IMR-90 (cell line): ENCODE results near the gene HS6ST2.

Experiments used
- BHLHE40 ChIP-seq: fragments of 150-350 bp; IDR thresholded peaks from 2 replicates; pipeline ENCODE4 v1.6.1; 2016; ENCODE audit warnings: mild to moderate bottlenecking, low read depth, low read length
- CEBPB ChIP-seq: IDR thresholded peaks from 2 replicates; pipeline ENCODE4 v1.6.1; 2012; ENCODE audit warnings: low read depth, low read length, improper control_type of control experiment
- CTCF ChIP-seq: conservative IDR thresholded peaks from 2 replicates; pipeline ENCODE4 v1.5.1; 2012; ENCODE audit warnings: mild to moderate bottlenecking, low read depth, low read length, improper control_type of control experiment
- ELK1 ChIP-seq: fragments of 150-350 bp; IDR thresholded peaks from 2 replicates; pipeline ENCODE4 v1.6.1; 2016; ENCODE audit warnings: low read depth, mild to moderate bottlenecking, low read length, moderate library complexity, borderline replicate concordance
- FOS ChIP-seq: fragments of 150-350 bp; IDR thresholded peaks from 2 replicates; pipeline ENCODE4 v1.6.1; 2016; ENCODE audit warnings: low read depth, low read length
- MAFK ChIP-seq: IDR thresholded peaks from 2 replicates; pipeline ENCODE4 v1.6.1; 2012; ENCODE audit warnings: low read depth, low read length, improper control_type of control experiment
- MAZ ChIP-seq: IDR thresholded peaks from 2 replicates; pipeline ENCODE4 v1.6.1; 2012; ENCODE audit warnings: low read depth, mild to moderate bottlenecking, low read length, improper control_type of control experiment, moderate library complexity, borderline replicate concordance
- POLR2A ChIP-seq: IDR thresholded peaks from 2 replicates; pipeline ENCODE4 v1.6.1; 2012; ENCODE audit warnings: mild to moderate bottlenecking, low read depth, low read length
- RAD21 ChIP-seq: IDR thresholded peaks from 2 replicates; pipeline ENCODE4 v1.6.1; 2012; ENCODE audit warnings: low read length, improper control_type of control experiment
- RCOR1 ChIP-seq: IDR thresholded peaks from 2 replicates; pipeline ENCODE4 v1.6.1; 2012; ENCODE audit warnings: mild to moderate bottlenecking, low read length, improper control_type of control experiment; ENCODE audit not compliant: insufficient replicate concordance
- RFX5 ChIP-seq: IDR thresholded peaks from 2 replicates; pipeline ENCODE4 v1.8.0; 2012; ENCODE audit warnings: low read depth, mild to moderate bottlenecking, low read length, moderate library complexity
- SMC3 ChIP-seq: fragments of 150-350 bp; IDR thresholded peaks from 2 replicates; pipeline ENCODE4 v1.6.1; 2016; ENCODE audit warnings: low read depth, mild to moderate bottlenecking, antibody characterized with exemption, low read length, moderate library complexity

GRCh38 chrX:132837126-132837525 lies 121.3 kb downstream of the HS6ST2 start:
- TF ChIP-seq CTCF, result no peak
- TF ChIP-seq MAZ, result no peak
- TF ChIP-seq MAFK, result no peak
- no peak for TF ChIP-seq RAD21
- TF ChIP-seq POLR2A, result no peak
- no peak for TF ChIP-seq CEBPB
- no peak for TF ChIP-seq RCOR1
- no peak for TF ChIP-seq RFX5
- no peak for TF ChIP-seq SMC3
- TF ChIP-seq BHLHE40, result no peak
- TF ChIP-seq ELK1, result no peak
- TF ChIP-seq FOS, result no peak
